GM12874 (cell line): ENCODE results near the gene RRP9.
A peak's percentile ranks its signal among the peaks of the same experiment; 100 is the strongest.

Source experiments
- CTCF ChIP-seq: IDR thresholded peaks from 2 replicates; pipeline ENCODE4 v1.5.1; 2011; ENCODE audit warnings: low read depth, mild to moderate bottlenecking, control low read depth, low read length, moderate library complexity; ENCODE audit not compliant: insufficient read depth

Gene RRP9

GRCh38 chr3:51983578-51984268, 42.0 kb upstream of the RRP9 start:
- no peak for TF ChIP-seq CTCF

- TF ChIP-seq CTCF = no peak
Measured at GRCh38 chr3:51982838-51983577, 41.3 kb upstream of the RRP9 start, which contains the start of gene ACY1. ACY1 (plus strand) TSS chr3:51983535; CDS start chr3:51984065, 530 bp downstream.

GRCh38 chr3:51982352-51982837, 40.7 kb upstream of the RRP9 start:
- TF ChIP-seq CTCF = peak; percentile 92

- no peak for TF ChIP-seq CTCF
Measured at GRCh38 chr3:51980253-51980652, 38.5 kb upstream of the RRP9 start.

GRCh38 chr3:51978143-51978502, 36.4 kb upstream of the RRP9 start:
- TF ChIP-seq CTCF = no peak

- no peak for TF ChIP-seq CTCF
Measured at GRCh38 chr3:51977446-51978142, 35.9 kb upstream of the RRP9 start.
